Brain microvascular endothelial cell (primary cell): ENCODE results near the gene PHF21A.

ENCODE experiments used
- DNase-seq: peaks from one replicate; pipeline ENCODE4 v3.0.0-alpha.2; 2020
- H3K27ac ChIP-seq: fragments of 250-450 bp; sonication (Bioruptor Pico); 2 replicates; pipeline ENCODE4 v1.5.1; 2020; ENCODE audit warnings: mild to moderate bottlenecking, moderate library complexity
- H3K27me3 ChIP-seq: fragments of 250-450 bp; sonication (Bioruptor Pico); replicated peaks from 2 replicates; pipeline ENCODE4 v1.5.1; 2020; ENCODE audit warnings: mild to moderate bottlenecking
- H3K36me3 ChIP-seq: fragments of 250-450 bp; sonication (Bioruptor Pico); replicated peaks from 2 replicates; pipeline ENCODE4 v1.5.1; 2020; ENCODE audit warnings: mild to moderate bottlenecking
- H3K4me3 ChIP-seq: 2 replicates; pipeline ENCODE4 v1.5.1; 2011; ENCODE audit warnings: low read depth, mild to moderate bottlenecking, control low read depth, low read length, moderate library complexity
- in situ Hi-C: cut with HindIII; loops from 2 replicates; pipeline ENCODE4 v1.10.0; 2017; ENCODE audit warnings: low sequenced_read_pairs, low pct_ligation_motif_present
- TF ChIP-seq, protein P1 (sequence below): IDR thresholded peaks from 2 replicates; pipeline ENCODE4 v1.5.1; 2011; ENCODE audit warnings: low read depth, mild to moderate bottlenecking, moderate library complexity, low read length, control low read depth, inconsistent platforms; ENCODE audit errors: missing control alignments

The PHF21A gene

DNA sequence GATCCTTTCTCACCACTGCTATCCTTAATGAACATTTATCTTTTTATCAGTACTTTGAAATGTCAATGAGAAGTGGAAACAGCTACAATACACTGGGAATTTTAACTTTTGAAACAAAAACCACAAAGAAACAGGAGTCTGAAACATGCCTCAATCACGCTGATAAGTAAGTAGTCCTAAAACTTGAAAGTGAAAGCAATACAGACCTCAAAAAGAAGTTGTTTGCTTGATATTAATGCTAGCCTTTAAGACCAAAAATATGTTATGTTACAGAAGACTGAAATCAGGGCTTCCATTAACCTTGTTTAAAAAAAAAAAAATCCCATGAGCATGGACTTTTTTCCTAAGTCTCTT, 21.3 kb downstream of the PHF21A start:
- TF ChIP-seq, protein P1, sequence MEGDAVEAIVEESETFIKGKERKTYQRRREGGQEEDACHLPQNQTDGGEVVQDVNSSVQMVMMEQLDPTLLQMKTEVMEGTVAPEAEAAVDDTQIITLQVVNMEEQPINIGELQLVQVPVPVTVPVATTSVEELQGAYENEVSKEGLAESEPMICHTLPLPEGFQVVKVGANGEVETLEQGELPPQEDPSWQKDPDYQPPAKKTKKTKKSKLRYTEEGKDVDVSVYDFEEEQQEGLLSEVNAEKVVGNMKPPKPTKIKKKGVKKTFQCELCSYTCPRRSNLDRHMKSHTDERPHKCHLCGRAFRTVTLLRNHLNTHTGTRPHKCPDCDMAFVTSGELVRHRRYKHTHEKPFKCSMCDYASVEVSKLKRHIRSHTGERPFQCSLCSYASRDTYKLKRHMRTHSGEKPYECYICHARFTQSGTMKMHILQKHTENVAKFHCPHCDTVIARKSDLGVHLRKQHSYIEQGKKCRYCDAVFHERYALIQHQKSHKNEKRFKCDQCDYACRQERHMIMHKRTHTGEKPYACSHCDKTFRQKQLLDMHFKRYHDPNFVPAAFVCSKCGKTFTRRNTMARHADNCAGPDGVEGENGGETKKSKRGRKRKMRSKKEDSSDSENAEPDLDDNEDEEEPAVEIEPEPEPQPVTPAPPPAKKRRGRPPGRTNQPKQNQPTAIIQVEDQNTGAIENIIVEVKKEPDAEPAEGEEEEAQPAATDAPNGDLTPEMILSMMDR = no peak
- no peaks in the 10 kb centered on the region for H3K27me3 ChIP-seq
- no peak overlapping the region for H3K4me3 ChIP-seq
- H3K27ac ChIP-seq = peak overlapping the region; percentile 0
- no peak for DNase-seq
- no peaks in the 10 kb centered on the region for H3K36me3 ChIP-seq
- in situ Hi-C loops = no loop called here

DNA sequence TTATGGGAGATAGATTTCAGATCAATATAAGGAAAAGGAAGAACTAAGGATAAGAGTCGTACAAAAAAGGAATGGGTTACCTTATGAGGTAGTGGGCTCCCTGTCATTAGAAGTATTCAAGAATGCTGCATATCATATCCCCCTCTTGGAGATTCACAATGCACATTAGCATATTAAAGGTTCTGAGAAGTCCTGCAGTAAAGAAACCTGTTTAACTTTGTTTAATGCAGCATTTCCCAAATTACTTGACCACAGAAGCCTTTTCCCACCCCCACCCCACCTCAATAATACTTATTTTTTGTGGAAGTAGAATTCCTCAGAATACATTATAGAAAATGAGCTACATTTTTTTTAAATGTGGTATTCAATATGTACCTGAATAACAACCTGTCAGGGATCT, 30.9 kb downstream of the PHF21A start:
- in situ Hi-C loops = no loop called here
- Histone ChIP-seq H3K27ac (no peak overlapping the region), H3K4me3 (no peak overlapping the region), H3K27me3 (no peaks in the 10 kb centered on the region), H3K36me3 (no peaks in the 10 kb centered on the region)
- TF ChIP-seq, protein P1 = no peak
- DNase-seq = no peak

DNA sequence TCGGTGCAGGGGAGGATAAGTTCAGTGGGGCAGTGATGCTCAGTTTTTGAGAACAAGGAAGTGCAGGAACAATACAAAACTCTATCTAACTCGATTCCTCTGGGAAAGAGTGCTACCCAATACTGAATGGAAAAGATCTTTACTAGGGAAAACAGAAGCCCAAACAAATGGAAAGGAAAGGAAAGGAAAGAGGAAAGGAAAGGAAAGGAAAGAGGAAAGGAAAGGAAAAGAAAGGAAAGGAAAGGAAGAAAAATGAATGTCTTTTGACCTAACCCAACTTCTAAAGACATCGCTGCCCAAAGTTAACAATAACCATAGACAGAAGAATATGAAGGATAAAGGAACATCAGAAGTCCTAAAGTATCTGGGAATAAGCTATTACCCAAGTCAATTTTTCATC, 41.6 kb downstream of the PHF21A start:
- H3K36me3 ChIP-seq = peaks cover 4% of the 10 kb centered on the region
- no peak overlapping the region for H3K27ac ChIP-seq
- TF ChIP-seq, protein P1 = no peak
- H3K27me3 ChIP-seq = no peaks in the 10 kb centered on the region
- in situ Hi-C loops = no loop called here
- DNase-seq = no peak
- H3K4me3 ChIP-seq = no peak overlapping the region

DNA sequence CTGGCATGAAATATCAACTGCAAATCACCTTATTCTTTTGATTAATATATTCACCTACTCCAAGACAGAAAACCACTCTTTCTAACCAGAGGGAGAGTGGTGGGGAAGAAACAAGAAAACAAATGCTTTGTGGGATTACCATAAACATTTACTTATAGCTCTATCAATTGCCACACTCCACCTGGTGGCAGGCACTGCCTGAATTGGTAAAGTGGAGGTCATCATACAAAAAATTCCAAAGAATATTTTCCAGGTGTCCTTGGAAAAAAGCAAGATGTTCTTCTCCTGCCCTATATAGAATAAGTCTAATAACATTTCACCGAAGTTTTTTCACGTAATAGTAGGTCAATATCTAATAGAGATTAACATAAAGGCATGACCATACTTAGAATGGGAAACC, 45.3 kb downstream of the PHF21A start:
- DNase-seq = no peak
- Histone ChIP-seq H3K4me3 (no peak overlapping the region), H3K36me3 (no peaks in the 10 kb centered on the region), H3K27me3 (no peaks in the 10 kb centered on the region), H3K27ac (no peak overlapping the region)
- TF ChIP-seq, protein P1 = peak; percentile 37
- in situ Hi-C loops = no loop called here

DNA sequence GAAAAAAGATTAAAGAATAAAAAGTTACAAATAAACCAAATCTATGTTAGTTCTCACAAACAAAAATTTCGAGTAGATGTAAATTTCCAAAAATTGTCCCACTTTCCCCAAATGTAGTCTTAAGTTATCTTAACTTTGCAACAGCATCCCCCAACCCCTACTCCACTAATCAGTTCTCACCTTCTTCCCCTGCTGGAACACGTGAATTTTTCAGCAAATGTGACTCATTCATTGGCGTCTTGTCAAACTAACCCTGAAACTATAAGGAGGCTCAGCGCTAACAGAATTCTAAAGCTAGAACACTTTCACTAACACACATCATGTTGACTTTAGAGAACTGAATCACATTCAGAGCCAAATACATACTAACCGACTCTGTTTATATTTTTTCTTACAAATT, 46.1 kb downstream of the PHF21A start:
- TF ChIP-seq, protein P1 = no peak
- H3K36me3 ChIP-seq = no peaks in the 10 kb centered on the region
- peak; percentile 43 for DNase-seq
- no peaks in the 10 kb centered on the region for H3K27me3 ChIP-seq
- in situ Hi-C loops = no loop called here
- H3K4me3 ChIP-seq = no peak overlapping the region
- H3K27ac ChIP-seq = peak overlapping the region; percentile 12

DNA sequence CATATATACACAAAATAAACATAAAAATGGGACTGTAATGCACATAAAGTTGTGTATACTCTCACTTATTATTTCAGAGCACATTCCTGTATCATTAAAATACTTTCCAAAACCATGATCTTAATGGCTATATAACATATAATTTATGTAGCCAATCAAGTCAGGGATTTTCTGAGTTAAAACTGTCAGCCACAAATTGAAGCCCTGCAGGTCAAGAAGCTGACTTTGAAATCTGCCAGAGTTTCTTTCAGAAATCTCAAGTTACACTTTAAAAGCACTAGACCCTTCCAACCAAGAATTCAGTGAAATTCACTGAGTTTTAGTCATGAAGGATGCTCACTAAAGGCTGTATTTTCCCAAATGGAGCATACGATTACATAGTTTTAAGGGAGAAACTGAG, 47.6 kb downstream of the PHF21A start:
- in situ Hi-C loops = no loop called here

More for the DNA sequence above, 47.6 kb downstream of the PHF21A start:
- Histone ChIP-seq H3K36me3 (no peaks in the 10 kb centered on the region), H3K27ac (no peak overlapping the region), H3K27me3 (no peaks in the 10 kb centered on the region), H3K4me3 (no peak overlapping the region)
- TF ChIP-seq, protein P1 = no peak
- DNase-seq = no peak
